ENCODE results near the gene DYNC2H1.

Gene DYNC2H1

GRCh38 chr11:103175461-103176129, 66.4 kb downstream of the DYNC2H1 start:
- H3K4me3 ChIP-seq (ENCODE audit: low read length): no peak overlapping the region
- no peak for TF ChIP-seq CTCF (conservative IDR thresholded peaks at IDR 0.05; ENCODE audit: low read depth, low read length)
- DNase-seq (ENCODE audit: low read depth): no peak

- TF ChIP-seq CTCF (conservative IDR thresholded peaks at IDR 0.05; ENCODE audit: low read depth, low read length): no peak
- no peak overlapping the region for H3K4me3 ChIP-seq (ENCODE audit: low read length)
- no peak for DNase-seq (ENCODE audit: low read depth)
Measured at GRCh38 chr11:103183981-103184611, 74.9 kb downstream of the DYNC2H1 start.

GRCh38 chr11:103202048-103202651, 92.9 kb downstream of the DYNC2H1 start:
- no peak for DNase-seq (ENCODE audit: low read depth)
- peak; percentile 69 for TF ChIP-seq CTCF (conservative IDR thresholded peaks at IDR 0.05; ENCODE audit: low read depth, low read length)
- no peak overlapping the region for H3K4me3 ChIP-seq (ENCODE audit: low read length)

GRCh38 chr11:103210543-103210942, 101.3 kb downstream of the DYNC2H1 start:
- no peak overlapping the region for H3K4me3 ChIP-seq (ENCODE audit: low read length)
- no peak for DNase-seq (ENCODE audit: low read depth)
- no peak for TF ChIP-seq CTCF (conservative IDR thresholded peaks at IDR 0.05; ENCODE audit: low read depth, low read length)

GRCh38 chr11:103215812-103216211, 106.6 kb downstream of the DYNC2H1 start:
- no peak for DNase-seq (ENCODE audit: low read depth)
- no peak overlapping the region for H3K4me3 ChIP-seq (ENCODE audit: low read length)
- TF ChIP-seq CTCF (conservative IDR thresholded peaks at IDR 0.05; ENCODE audit: low read depth, low read length): no peak

- no peak for TF ChIP-seq CTCF (conservative IDR thresholded peaks at IDR 0.05; ENCODE audit: low read depth, low read length)
- no peak overlapping the region for H3K4me3 ChIP-seq (ENCODE audit: low read length)
- no peak for DNase-seq (ENCODE audit: low read depth)
Measured at GRCh38 chr11:103220133-103220532, 110.9 kb downstream of the DYNC2H1 start.

GRCh38 chr11:103222806-103223205, 113.6 kb downstream of the DYNC2H1 start:
- no peak for TF ChIP-seq CTCF (conservative IDR thresholded peaks at IDR 0.05; ENCODE audit: low read depth, low read length)
- no peak for DNase-seq (ENCODE audit: low read depth)
- H3K4me3 ChIP-seq (ENCODE audit: low read length): no peak overlapping the region
